Psoas muscle (tissue), 8 donors: ENCODE measurements around the gene CEMIP. TPM values are rescaled to one million over a fixed set of nuclear protein-coding genes. Genes with fewer than 3 reads are reported as not detected.

Experiments
- ATAC-seq, 4 donors: fragments of 200-7000 bp; cut with Tn5 transposase; one replicate each; pipeline ENCODE4 v1.9.1; 2020; ENCODE audit warnings: moderate library complexity in 3 of 4, mild to moderate bottlenecking in 2 of 4
- DNase-seq, 2 donors: peaks; one replicate each; pipeline ENCODE4 v3.0.0-alpha.2; 2020
- H3K27ac ChIP-seq: fragments of 200-600 bp; one replicate; pipeline ENCODE4 v1.8.0; 2022
- H3K27me3 ChIP-seq, 3 donors: fragments of 200-600 bp in 1 of 3; one replicate each; pipeline versions ENCODE4 v1.6.1 to v1.8.0; 2013 to 2022; ENCODE audit warnings: low read length in 2 of 3, mild to moderate bottlenecking in 2 of 3, moderate library complexity in 1 of 3; ENCODE audit not compliant: insufficient read depth in 3 of 3
- H3K36me3 ChIP-seq, 2 donors: fragments of 200-600 bp in 1 of 2; one replicate each; pipeline versions ENCODE4 v1.6.1 to v1.8.0; 2013 to 2022; ENCODE audit warnings: low read depth in 1 of 2, mild to moderate bottlenecking in 1 of 2, moderate library complexity in 1 of 2; ENCODE audit not compliant: insufficient read depth in 1 of 2
- H3K4me1 ChIP-seq: fragments of 200-600 bp; one replicate; pipeline ENCODE4 v1.8.0; 2022
- H3K4me3 ChIP-seq: fragments of 200-600 bp; one replicate; pipeline ENCODE4 v1.8.0; 2022; ENCODE audit warnings: mild to moderate bottlenecking
- H3K9me3 ChIP-seq: fragments of 200-600 bp; one replicate; pipeline ENCODE4 v1.8.0; 2022
- CTCF ChIP-seq: fragments of 200-600 bp; IDR thresholded peaks from one replicate; pipeline ENCODE4 v1.8.0; 2022; ENCODE audit warnings: antibody characterized with exemption
- WGBS, 3 donors: extraction: QIAGEN DNeasy Blood & Tissue Kit; methylation state at CpG; one replicate each; pipeline versions ENCODE4 v1.1.6 to v1.1.7; 2013; 5-methylcytosine and 5-hydroxymethylcytosine counted together
- intact Hi-C, 2 donors: fragments of 100-400 bp; cut with DNase I; formaldehyde crosslinking; loops; one replicate each; pipeline versions ENCODE4 v1.11.0 to v1.14.2; 2022
- polyA plus RNA-seq, 3 donors: library from polyadenylated mRNA; stranded (reverse); fragments of 200-250 nt; gene quantifications; one replicate each; pipeline ENCODE4 v1.2.3, GENCODE V29; 2013
- total RNA-seq, 4 donors: library from RNA; stranded (reverse); fragmentation: NEBNext Ultra II Directional in 2 of 4; extraction: Animal tissue kit (Norgen Biotek cat#: 25700) in 2 of 4; gene quantifications; one replicate each; pipeline versions ENCODE4 v1.2.1 to v1.2.4, GENCODE V29; 2021 to 2023
- donor health status: healthy with polysubstance abuse.
- donor health status: DM: no; HTN: no; CAD: no; lungs with moderate emphysema.
- donor health status: Bipolar disorder and iron deficiency.
- donor health status: healthy.
- donor health status: DM: yes; HTN: yes; CAD: no.
- donor health status: DM: no; HTN: no; CAD: no.
- donor health status: DM: no; HTN: no; CAD: no.
- donor health status: DM: yes; HTN: yes; CAD: no.

CEMIP gene
- total and polyA plus RNA-seq, 7 donors, result under 0.01 to 0.96 (median 0.04) TPM

GRCh38 chr15:80880086-80880485 is 100.9 kb downstream of the CEMIP start:
- ATAC-seq (no peak), DNase-seq (no peak)
- intact Hi-C loops, result no loop called here
- no peaks in the 10 kb centered on the region for H3K4me1 ChIP-seq
- no peak overlapping the region for H3K4me3 ChIP-seq
- TF ChIP-seq CTCF, result no peak
- WGBS, 3 donors, result 47 to 62% (median 55%) methylated on average over 3 of the region's 3 CpGs
- H3K36me3 ChIP-seq, result no peaks in the 10 kb centered on the region
- H3K9me3 ChIP-seq, result no peaks in the 10 kb centered on the region
- no peaks in the 10 kb centered on the region for H3K27me3 ChIP-seq
- H3K27ac ChIP-seq, result no peak overlapping the region

GRCh38 chr15:80883641-80884040 is 104.5 kb downstream of the CEMIP start:
- H3K4me1 ChIP-seq, result no peaks in the 10 kb centered on the region
- no peaks in the 10 kb centered on the region for H3K36me3 ChIP-seq
- no peak overlapping the region for H3K27ac ChIP-seq
- H3K4me3 ChIP-seq, result no peak overlapping the region
- intact Hi-C loops, result no loop called here
- H3K9me3 ChIP-seq, result no peaks in the 10 kb centered on the region
- no peak for TF ChIP-seq CTCF
- 75 to 87% (median 80%) methylated on average over 2 of the region's 2 CpGs for WGBS, 3 donors
- DNase-seq (no peak), ATAC-seq (no peak)
- H3K27me3 ChIP-seq, result no peaks in the 10 kb centered on the region

GRCh38 chr15:80885016-80885579 is 105.9 kb downstream of the CEMIP start:
- ATAC-seq, result no peak
- no peaks in the 10 kb centered on the region for H3K9me3 ChIP-seq

GRCh38 chr15:80887148-80887547 is 108.0 kb downstream of the CEMIP start:
- no peak overlapping the region for H3K27ac ChIP-seq
- H3K36me3 ChIP-seq, result no peaks in the 10 kb centered on the region
- no peak overlapping the region for H3K4me3 ChIP-seq
- TF ChIP-seq CTCF, result no peak
- intact Hi-C loops, result no loop called here
- 71 to 83% (median 79%) methylated on average over 4 of the region's 4 CpGs for WGBS, 3 donors
- no peaks in the 10 kb centered on the region for H3K9me3 ChIP-seq
- no peaks in the 10 kb centered on the region for H3K27me3 ChIP-seq
- no peaks in the 10 kb centered on the region for H3K4me1 ChIP-seq
- no peak for DNase-seq
- no peak for ATAC-seq

More at GRCh38 chr15:80885016-80885579, 105.9 kb downstream of the CEMIP start:
- no peak for DNase-seq
- 69 to 81% (median 76%) methylated on average over 6 of the region's 6 CpGs for WGBS, 3 donors
- Histone ChIP-seq H3K4me3 (no peak overlapping the region), H3K27me3 (no peaks in the 10 kb centered on the region), H3K36me3 (no peaks in the 10 kb centered on the region), H3K4me1 (no peaks in the 10 kb centered on the region), H3K27ac (no peak overlapping the region)
- intact Hi-C loops, result no loop called here
- no peak for TF ChIP-seq CTCF

GRCh38 chr15:80888846-80889245 is 109.7 kb downstream of the CEMIP start:
- no peak overlapping the region for H3K4me3 ChIP-seq
- intact Hi-C loops, result no loop called here
- no peaks in the 10 kb centered on the region for H3K9me3 ChIP-seq
- DNase-seq (no peak), ATAC-seq (no peak)
- H3K36me3 ChIP-seq, result no peaks in the 10 kb centered on the region
- H3K27ac ChIP-seq, result no peak overlapping the region
- no peak for TF ChIP-seq CTCF
- WGBS, 3 donors, result 97 to 99% (median 99%) methylated on average over 3 of the region's 3 CpGs
- no peaks in the 10 kb centered on the region for H3K4me1 ChIP-seq
- no peaks in the 10 kb centered on the region for H3K27me3 ChIP-seq
